GM21423 (cell line): Measurements from ENCODE around the gene EOLA1.
"Not testable (repeated sequence)": the region's sequence is repeated elsewhere in the genome, so short reads cannot be mapped to it uniquely, and the experiment has no call there.

Experiments
- ATAC-seq: cut with Tn5 transposase; IDR thresholded peaks from one replicate; pipeline ENCODE4 v1.9.1; 2021; ENCODE audit warnings: mild to moderate bottlenecking, moderate library complexity; ENCODE audit not compliant: unreplicated experiment

EOLA1 gene

DNA sequence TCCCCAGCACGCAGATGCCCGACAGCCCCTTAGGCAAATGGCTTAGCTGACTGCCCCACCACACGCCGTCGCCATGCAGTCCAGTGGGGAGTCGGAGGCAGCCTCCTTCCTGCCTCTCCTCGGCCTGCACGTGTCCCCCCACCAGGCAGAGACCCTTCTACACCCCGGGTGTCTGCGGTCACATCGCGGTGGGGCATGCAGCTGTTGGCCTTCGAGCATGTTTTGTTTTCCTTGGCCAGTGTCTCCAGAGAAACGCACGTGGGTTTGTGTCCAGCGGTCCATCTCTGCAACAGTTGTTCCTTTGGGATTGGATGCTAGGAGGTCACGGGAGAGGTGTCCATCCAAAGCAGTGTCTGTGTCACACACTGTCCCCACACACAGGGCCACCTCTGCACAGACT lies 54.4 kb downstream of the EOLA1 start, which contains the start of gene HSFX2:
TSS of gene HSFX2 (minus strand) at position 101 of the 400 bp plus-strand sequence. CDS start 614 bp downstream, outside the sequence.
- ATAC-seq: not testable (repeated sequence)

DNA sequence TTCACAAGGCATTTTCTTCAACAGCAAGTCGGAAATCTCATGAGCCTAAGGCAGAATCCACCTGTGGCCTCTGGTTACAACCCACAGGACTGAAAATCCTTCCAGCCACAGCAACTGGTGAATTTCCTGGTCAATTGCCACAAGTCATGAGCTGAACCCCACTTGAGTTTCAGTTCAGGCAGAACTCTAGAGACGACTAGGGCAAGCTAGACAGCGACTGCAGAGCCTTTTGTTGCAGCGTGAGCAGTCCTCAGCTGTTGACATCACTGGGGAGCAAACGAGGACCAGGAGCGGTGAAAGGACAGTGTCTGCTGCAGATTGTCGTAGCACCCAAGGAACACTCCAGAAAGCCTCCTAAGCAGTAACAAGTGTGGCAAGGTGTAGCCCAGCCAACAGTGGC lies 55.1 kb downstream of the EOLA1 start:
- ATAC-seq: not testable (repeated sequence)
